D721Med (cell line): ENCODE data around the gene CCDC15.

Source experiments
- DNase-seq: peaks from one replicate; pipeline ENCODE4 v3.0.0; 2011; ENCODE audit warnings: low spot score; ENCODE audit not compliant: insufficient read length
- FAIRE-seq: peaks from 2 replicates; lab custom pipeline; 2011; peaks lifted over from hg19 to GRCh38; lab: Jason Lieb, UNC
- CTCF ChIP-seq: IDR thresholded peaks from 2 replicates; pipeline ENCODE4 v1.5.1; 2012; ENCODE audit warnings: mild to moderate bottlenecking, control low read depth; ENCODE audit not compliant: insufficient read depth; ENCODE audit errors: missing control alignments

CCDC15 gene

GRCh38 chr11:124920356-124920755 is 33.6 kb upstream of the CCDC15 start:
- DNase-seq (no peak), FAIRE-seq (no peak)
- no peak for TF ChIP-seq CTCF

GRCh38 chr11:124920870-124921609 is 33.0 kb upstream of the CCDC15 start:
- FAIRE-seq: no peak
- no peak for TF ChIP-seq CTCF
- no peak for DNase-seq

GRCh38 chr11:124922831-124923230 is 31.2 kb upstream of the CCDC15 start:
- FAIRE-seq: no peak
- TF ChIP-seq CTCF: no peak
- DNase-seq: no peak

- TF ChIP-seq CTCF: no peak
- FAIRE-seq: no peak
- no peak for DNase-seq
These were observed 30.7 kb upstream of the CCDC15 start for GRCh38 chr11:124923296-124923695.

- no peak for TF ChIP-seq CTCF
- no peak for FAIRE-seq
These were observed 24.9 kb upstream of the CCDC15 start for GRCh38 chr11:124928942-124929665.

GRCh38 chr11:124930799-124931198 is 23.2 kb upstream of the CCDC15 start:
- no peak for DNase-seq
- FAIRE-seq: no peak
- TF ChIP-seq CTCF: no peak

More at GRCh38 chr11:124928942-124929665, 24.9 kb upstream of the CCDC15 start:
- no peak for DNase-seq

GRCh38 chr11:124934862-124935547 is 19.0 kb upstream of the CCDC15 start:
- no peak for TF ChIP-seq CTCF
- DNase-seq (no peak), FAIRE-seq (no peak)
